Endothelial cell of umbilical vein (primary cell): ENCODE data around the gene PLA2G4F. TPM values are rescaled to one million over a fixed set of nuclear protein-coding genes. Genes with fewer than 3 reads are reported as not detected.

Experiments used
- BruUV-seq: library from RNA; stranded (reverse); fragments of 400-500 nt; replicated peaks from 2 replicates; lab custom pipeline; 2021; lab: Mats Ljungman, UMichigan
- CTCF ChIA-PET: fragments of 300-600, 350-600 bp; sonication (Branson Sonifier 250); formaldehyde crosslinking; loops from one replicate; lab custom pipeline; 2021; ENCODE audit warnings: antibody characterized with exemption, inconsistent platforms; lab: Charles Lee
- POLR2A ChIA-PET: fragments of 300-600, 350-600 bp; sonication (Branson Sonifier 250); formaldehyde crosslinking; loops from one replicate; lab custom pipeline; 2021; ENCODE audit warnings: antibody characterized with exemption, inconsistent platforms; lab: Charles Lee
- DNase-seq: peaks from one replicate; pipeline ENCODE4 v3.0.0-alpha.2; 2011; ENCODE audit warnings: low read depth, low spot score
- FAIRE-seq: peaks from 2 replicates; lab custom pipeline; 2011; peaks lifted over from hg19 to GRCh38; lab: Jason Lieb, UNC
- H2AFZ ChIP-seq: 2 replicates; pipeline ENCODE4 v1.6.0; 2012; ENCODE audit warnings: low read depth, low read length, control low read depth, inconsistent platforms
- H3K27ac ChIP-seq: 2 replicates; pipeline ENCODE4 v1.5.1; 2011; ENCODE audit warnings: low read depth, mild to moderate bottlenecking, control low read depth, low read length, moderate library complexity; ENCODE audit not compliant: insufficient read depth
- H3K27me3 ChIP-seq, 2 experiments: 2 replicates each; pipeline versions ENCODE4 v1.6.0 to v1.6.1; 2011; ENCODE audit warnings: low read length in 2 of 2, mixed read lengths in 1 of 2; ENCODE audit not compliant: control insufficient read depth in 2 of 2, insufficient read depth in 2 of 2
- H3K36me3 ChIP-seq, 2 experiments: 2 replicates in 1 of 2; 3 replicates in 1 of 2; pipeline ENCODE4 v1.5.1; 2011; ENCODE audit warnings: low read length in 2 of 2, mild to moderate bottlenecking in 1 of 2, moderate library complexity in 1 of 2; ENCODE audit not compliant: control insufficient read depth in 2 of 2, insufficient read depth in 2 of 2; ENCODE audit errors: extremely low read depth in 1 of 2
- H3K4me1 ChIP-seq: 3 replicates; pipeline ENCODE4 v1.5.1; 2011; ENCODE audit warnings: mild to moderate bottlenecking, low read length; ENCODE audit not compliant: control insufficient read depth, insufficient read depth; ENCODE audit errors: extremely low read depth
- H3K4me2 ChIP-seq: 2 replicates; pipeline ENCODE4 v1.6.1; 2011; ENCODE audit warnings: low read length, control low read depth, mixed read lengths; ENCODE audit not compliant: insufficient read depth
- H3K4me3 ChIP-seq, 3 experiments: fragments of 200-600 bp in 1 of 3; sonication (generic), shearing (Covaris generic) in 1 of 3; replicated peaks in 1 of 3; 2 replicates each; pipeline ENCODE4 v1.5.1; 2011 to 2016; ENCODE audit warnings: control low read depth in 3 of 3, low read length in 3 of 3, mild to moderate bottlenecking in 2 of 3, inconsistent platforms in 1 of 3, low read depth in 1 of 3, moderate library complexity in 1 of 3; ENCODE audit not compliant: insufficient read depth in 1 of 3
- H3K79me2 ChIP-seq: 2 replicates; pipeline ENCODE4 v1.6.0; 2012; ENCODE audit warnings: low read length, inconsistent platforms; ENCODE audit not compliant: control insufficient read depth, insufficient read depth
- H3K9ac ChIP-seq: replicated peaks from 2 replicates; pipeline ENCODE3; 2011; ENCODE audit warnings: low read length, control low read depth; ENCODE audit not compliant: insufficient read depth; ENCODE audit errors: extremely low read depth
- H3K9me1 ChIP-seq: replicated peaks from 3 replicates; pipeline ENCODE4 v1.6.0; 2011; ENCODE audit warnings: mild to moderate bottlenecking, low read length; ENCODE audit not compliant: control insufficient read depth, insufficient read depth; ENCODE audit errors: extremely low read depth
- H3K9me3 ChIP-seq: replicated peaks from 2 replicates; pipeline ENCODE4 v1.5.1; 2012; ENCODE audit warnings: low read length, inconsistent platforms; ENCODE audit not compliant: control insufficient read depth, insufficient read depth
- H4K20me1 ChIP-seq: replicated peaks from 2 replicates; pipeline ENCODE3; 2011; ENCODE audit warnings: mild to moderate bottlenecking, low read length; ENCODE audit not compliant: control insufficient read depth, insufficient read depth; ENCODE audit errors: extremely low read depth
- EZH2 ChIP-seq: IDR thresholded peaks from 2 replicates; pipeline ENCODE4 v1.6.1; 2012; ENCODE audit warnings: borderline replicate concordance, low read depth, mild to moderate bottlenecking, moderate library complexity, low read length, inconsistent platforms; ENCODE audit not compliant: severe bottlenecking
- FOS ChIP-seq: IDR thresholded peaks from 2 replicates; pipeline ENCODE4 v1.6.1; 2011; ENCODE audit warnings: mild to moderate bottlenecking, low read length, moderate library complexity, borderline replicate concordance; ENCODE audit not compliant: insufficient read depth
- GATA2 ChIP-seq: IDR thresholded peaks from 2 replicates; pipeline ENCODE4 v1.7.0; 2011; ENCODE audit warnings: low read depth, mild to moderate bottlenecking, moderate library complexity, mixed read lengths, low read length; ENCODE audit not compliant: insufficient read length, insufficient read depth
- JUN ChIP-seq: IDR thresholded peaks from 2 replicates; pipeline ENCODE4 v1.6.1; 2011; ENCODE audit warnings: borderline replicate concordance, low read depth; ENCODE audit not compliant: insufficient read length, insufficient read depth
- MYC ChIP-seq: IDR thresholded peaks from one replicate; pipeline ENCODE4 v1.6.1; 2011; ENCODE audit warnings: mild to moderate bottlenecking, low read depth, low read length
- POLR2A ChIP-seq: IDR thresholded peaks from 2 replicates; pipeline ENCODE4 v1.6.1; 2012; ENCODE audit warnings: low read depth, mild to moderate bottlenecking, control low read depth, low read length
- POLR2AphosphoS5 ChIP-seq: IDR thresholded peaks from 2 replicates; pipeline ENCODE4 v1.6.1; 2012; ENCODE audit warnings: low read depth, mild to moderate bottlenecking, control low read depth, low read length, moderate library complexity; ENCODE audit not compliant: insufficient read depth
- dilution Hi-C: fragments of 300-500 bp; cut with MboI; formaldehyde crosslinking; loops from one replicate; pipeline ENCODE4 v1.15.0; 2019; ENCODE audit warnings: low sequenced_read_pairs; ENCODE audit not compliant: extremely low pct_ligation_motif_present
- intact Hi-C: fragments of 100-400 bp; cut with micrococcal nuclease; formaldehyde crosslinking; loops from one replicate; pipeline ENCODE4 v1.10.0; 2022
- polyA plus RNA-seq, 4 experiments: library from polyadenylated mRNA; depleted of rRNA in 3 of 4; stranded (reverse) in 3 of 4; unstranded in 1 of 4; fragments of >200 nt; gene quantifications; 2 replicates each; pipeline versions ENCODE4 v1.2.1 to v1.2.3, GENCODE V29; 2011 to 2012; ENCODE audit warnings: missing spikeins in 1 of 4
- total RNA-seq: library from RNA; stranded (reverse); gene quantifications from 2 replicates; pipeline ENCODE4 v1.2.3, GENCODE V29; 2021
- TF ChIP-seq, protein P1 (sequence below), 2 donors: IDR thresholded peaks; 1 replicate in 1 of 2; 2 replicates in 1 of 2; pipeline ENCODE4 v1.5.1; 2011; ENCODE audit warnings: low read length in 2 of 2, mild to moderate bottlenecking in 2 of 2, moderate library complexity in 2 of 2, control low read depth in 1 of 2, inconsistent platforms in 1 of 2, low read depth in 1 of 2; ENCODE audit not compliant: insufficient read depth in 1 of 2; ENCODE audit errors: extremely low read depth in 1 of 2
- TF ChIP-seq, protein P2 (sequence below): IDR thresholded peaks from 2 replicates; pipeline ENCODE4 v1.6.1; 2011; ENCODE audit not compliant: insufficient read depth, insufficient read length

PLA2G4F gene
- total and polyA plus RNA-seq, 2 donors (not counting 3 experiments of a cell fraction or from before 2014, with no cell fraction given) = not detected

- H3K79me2 ChIP-seq = no peaks in the 10 kb centered on the region
- ChIA-PET CTCF (interaction anchor here (1.2 to 1.3 kb wide), 2 partner anchors 17 to 201 kb away, joined by 3 to 5 read pairs; no protein-coding TSS in a partner anchor), POLR2A (no interaction called here)
- H3K27ac ChIP-seq = no peak overlapping the region
- TF ChIP-seq EZH2 (no peak), FOS (no peak), POLR2A (no peak), MYC (no peak), JUN (no peak), GATA2 (no peak), POLR2AphosphoS5 (no peak)
- TF ChIP-seq, protein P1, sequence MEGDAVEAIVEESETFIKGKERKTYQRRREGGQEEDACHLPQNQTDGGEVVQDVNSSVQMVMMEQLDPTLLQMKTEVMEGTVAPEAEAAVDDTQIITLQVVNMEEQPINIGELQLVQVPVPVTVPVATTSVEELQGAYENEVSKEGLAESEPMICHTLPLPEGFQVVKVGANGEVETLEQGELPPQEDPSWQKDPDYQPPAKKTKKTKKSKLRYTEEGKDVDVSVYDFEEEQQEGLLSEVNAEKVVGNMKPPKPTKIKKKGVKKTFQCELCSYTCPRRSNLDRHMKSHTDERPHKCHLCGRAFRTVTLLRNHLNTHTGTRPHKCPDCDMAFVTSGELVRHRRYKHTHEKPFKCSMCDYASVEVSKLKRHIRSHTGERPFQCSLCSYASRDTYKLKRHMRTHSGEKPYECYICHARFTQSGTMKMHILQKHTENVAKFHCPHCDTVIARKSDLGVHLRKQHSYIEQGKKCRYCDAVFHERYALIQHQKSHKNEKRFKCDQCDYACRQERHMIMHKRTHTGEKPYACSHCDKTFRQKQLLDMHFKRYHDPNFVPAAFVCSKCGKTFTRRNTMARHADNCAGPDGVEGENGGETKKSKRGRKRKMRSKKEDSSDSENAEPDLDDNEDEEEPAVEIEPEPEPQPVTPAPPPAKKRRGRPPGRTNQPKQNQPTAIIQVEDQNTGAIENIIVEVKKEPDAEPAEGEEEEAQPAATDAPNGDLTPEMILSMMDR (IDR thresholded peaks at IDR 0.05; ENCODE audit: extremely low read depth in 1 of 2, insufficient read depth in 1 of 2, low read depth in 1 of 2, low read length in 2 of 2) = no peak
- TF ChIP-seq, protein P2, sequence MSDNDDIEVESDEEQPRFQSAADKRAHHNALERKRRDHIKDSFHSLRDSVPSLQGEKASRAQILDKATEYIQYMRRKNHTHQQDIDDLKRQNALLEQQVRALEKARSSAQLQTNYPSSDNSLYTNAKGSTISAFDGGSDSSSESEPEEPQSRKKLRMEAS = no peak
- no peaks in the 10 kb centered on the region for H3K4me1 ChIP-seq
- H3K4me2 ChIP-seq = no peak overlapping the region
- dilution Hi-C loops (no loop called here), intact Hi-C loops (no loop called here)
- peaks cover 11 to 21% of the 10 kb centered on the region in 2 experiments for H3K36me3 ChIP-seq
- no peaks in the 10 kb centered on the region for H4K20me1 ChIP-seq
- no peaks in the 10 kb centered on the region for H3K9me3 ChIP-seq
- H2AFZ ChIP-seq = no peak overlapping the region
- no peaks in the 10 kb centered on the region for H3K9me1 ChIP-seq
- peak; percentile 50 for FAIRE-seq
- H3K27me3 ChIP-seq = no peaks in the 10 kb centered on the region
- no peak overlapping the region for H3K9ac ChIP-seq
- DNase-seq = no peak
- no TSS peak for BruUV-seq
- H3K4me3 ChIP-seq = no peak overlapping the region
Observed at GRCh38 chr15:42184296-42184695, 27.9 kb upstream of the PLA2G4F start.
